NOMO-1 treated with DMSO at 0.1 percent for 48 hours (cell line): ENCODE measurements around the gene SCN5A.

ENCODE experiments used
- DNase-seq: peaks from one replicate; lab custom pipeline; 2025; ENCODE audit not compliant: unreplicated experiment; lab: John Stamatoyannopoulos, UW

The SCN5A gene

GRCh38 chr3:38648024-38648658 lies 1.3 kb downstream of the SCN5A start:
- no peak for DNase-seq

GRCh38 chr3:38647217-38647970 lies 2.1 kb downstream of the SCN5A start:
- DNase-seq: no peak

- peak; percentile 48 for DNase-seq
These were observed 2.9 kb downstream of the SCN5A start for GRCh38 chr3:38646630-38647029.

GRCh38 chr3:38646062-38646461 lies 3.4 kb downstream of the SCN5A start:
- no peak for DNase-seq

- no peak for DNase-seq
These were observed 3.9 kb downstream of the SCN5A start for GRCh38 chr3:38645601-38646000.

GRCh38 chr3:38645076-38645475 lies 4.4 kb downstream of the SCN5A start:
- no peak for DNase-seq

GRCh38 chr3:38644662-38645053 lies 4.8 kb downstream of the SCN5A start:
- DNase-seq: no peak

GRCh38 chr3:38644016-38644661 lies 5.3 kb downstream of the SCN5A start:
- no peak for DNase-seq

- DNase-seq: no peak
These were observed 5.9 kb downstream of the SCN5A start for GRCh38 chr3:38643592-38643991.

GRCh38 chr3:38643090-38643489 lies 6.4 kb downstream of the SCN5A start:
- DNase-seq: no peak

- DNase-seq: no peak
These were observed 7.9 kb downstream of the SCN5A start for GRCh38 chr3:38641461-38642110.

- DNase-seq: no peak
These were observed 8.6 kb downstream of the SCN5A start for GRCh38 chr3:38640661-38641452.

- no peak for DNase-seq
These were observed 11.1 kb downstream of the SCN5A start for GRCh38 chr3:38638354-38638753.

GRCh38 chr3:38637906-38638305 lies 11.6 kb downstream of the SCN5A start:
- no peak for DNase-seq

- DNase-seq: no peak
These were observed 12.6 kb downstream of the SCN5A start for GRCh38 chr3:38636881-38637280.

GRCh38 chr3:38636464-38636863 lies 13.0 kb downstream of the SCN5A start:
- no peak for DNase-seq

GRCh38 chr3:38634111-38634510 lies 15.4 kb downstream of the SCN5A start:
- DNase-seq: no peak

- DNase-seq: no peak
These were observed 16.5 kb downstream of the SCN5A start for GRCh38 chr3:38632989-38633388.

GRCh38 chr3:38630606-38631005 lies 18.9 kb downstream of the SCN5A start:
- no peak for DNase-seq

GRCh38 chr3:38630070-38630469 lies 19.4 kb downstream of the SCN5A start:
- no peak for DNase-seq

- no peak for DNase-seq
These were observed 20.7 kb downstream of the SCN5A start for GRCh38 chr3:38628835-38629234.
